ENCODE measurements around the gene NAPA.

The NAPA gene

DNA sequence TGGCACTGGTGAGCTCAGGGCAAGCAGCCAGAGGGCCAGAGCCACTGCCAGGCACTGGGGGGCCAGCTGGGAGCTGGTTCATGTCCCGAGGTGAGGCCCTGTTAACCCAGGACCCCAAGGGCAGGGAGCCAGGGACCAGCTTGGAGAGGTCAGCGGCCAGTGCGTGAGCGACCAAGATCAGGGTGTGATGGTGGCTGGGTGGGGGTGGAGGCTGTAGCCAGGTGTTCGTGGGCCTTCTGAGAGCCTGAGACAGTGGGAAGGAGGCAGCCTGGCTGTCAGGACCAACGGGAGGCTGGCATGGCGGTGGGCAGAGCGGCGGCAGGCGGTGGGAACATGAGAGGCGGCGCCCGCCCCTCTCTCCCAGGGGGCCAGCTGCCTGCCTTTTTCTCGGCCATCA, 22.7 kb downstream of the NAPA start:
- no peaks in the 10 kb centered on the region for H3K79me2 ChIP-seq (ENCODE audit: insufficient read depth, low read length)
- H3K4me3 ChIP-seq (ENCODE audit: low read depth, low read length, poor library complexity, severe bottlenecking), result no peak overlapping the region
- H3K9me3 ChIP-seq (ENCODE audit: low read length), result no peaks in the 10 kb centered on the region
- H3K4me1 ChIP-seq (ENCODE audit: insufficient read depth, low read length, severe bottlenecking), result no peaks in the 10 kb centered on the region
- no peak overlapping the region for H3K4me2 ChIP-seq (ENCODE audit: low read length)
- H3K9ac ChIP-seq (ENCODE audit: low read length), result no peak overlapping the region
- H2AFZ ChIP-seq (ENCODE audit: low read length), result no peak overlapping the region
- no peaks in the 10 kb centered on the region for H3K9me2 ChIP-seq (ENCODE audit: low read depth, low read length)
- peaks cover 30% of the 10 kb centered on the region; the same call in 1 of the 2 replicates for H3K36me3 ChIP-seq (ENCODE audit: insufficient read depth, low read length)
- H3K27me3 ChIP-seq (ENCODE audit: insufficient read depth, low read length), result no peaks in the 10 kb centered on the region
- no peak for TF ChIP-seq CTCF (IDR thresholded peaks at IDR 0.05; ENCODE audit: low read length)
- no peak for TF ChIP-seq EZH2 (IDR thresholded peaks at IDR 0.05; ENCODE audit: borderline replicate concordance, low read length)
- H4K20me1 ChIP-seq (ENCODE audit: insufficient read depth, low read length), result no peaks in the 10 kb centered on the region
- no peaks in the 10 kb centered on the region for H3F3A ChIP-seq (ENCODE audit: insufficient read depth, low read length)
- H3K27ac ChIP-seq (ENCODE audit: low read depth, low read length, poor library complexity, severe bottlenecking), result no peak overlapping the region

GRCh38 chr19:47491358-47492136, 23.3 kb downstream of the NAPA start:
- Histone ChIP-seq H3K9ac (ENCODE audit: low read length) (no peak overlapping the region), H2AFZ (ENCODE audit: low read length) (no peak overlapping the region), H3K9me3 (ENCODE audit: low read length) (no peaks in the 10 kb centered on the region), H3K4me1 (ENCODE audit: insufficient read depth, low read length, severe bottlenecking) (no peaks in the 10 kb centered on the region), H3K27ac (ENCODE audit: low read depth, low read length, poor library complexity, severe bottlenecking) (no peak overlapping the region), H4K20me1 (ENCODE audit: insufficient read depth, low read length) (no peaks in the 10 kb centered on the region), H3F3A (ENCODE audit: insufficient read depth, low read length) (no peaks in the 10 kb centered on the region), H3K4me3 (ENCODE audit: low read depth, low read length, poor library complexity, severe bottlenecking) (no peak overlapping the region), H3K4me2 (ENCODE audit: low read length) (no peak overlapping the region), H3K36me3 (ENCODE audit: insufficient read depth, low read length) (peaks cover 24% of the 10 kb centered on the region; the same call in 1 of the 2 replicates), H3K27me3 (ENCODE audit: insufficient read depth, low read length) (no peaks in the 10 kb centered on the region), H3K79me2 (ENCODE audit: insufficient read depth, low read length) (no peaks in the 10 kb centered on the region), H3K9me2 (ENCODE audit: low read depth, low read length) (no peaks in the 10 kb centered on the region)
- TF ChIP-seq CTCF (IDR thresholded peaks at IDR 0.05; ENCODE audit: low read length) (no peak), EZH2 (IDR thresholded peaks at IDR 0.05; ENCODE audit: borderline replicate concordance, low read length) (no peak)

DNA sequence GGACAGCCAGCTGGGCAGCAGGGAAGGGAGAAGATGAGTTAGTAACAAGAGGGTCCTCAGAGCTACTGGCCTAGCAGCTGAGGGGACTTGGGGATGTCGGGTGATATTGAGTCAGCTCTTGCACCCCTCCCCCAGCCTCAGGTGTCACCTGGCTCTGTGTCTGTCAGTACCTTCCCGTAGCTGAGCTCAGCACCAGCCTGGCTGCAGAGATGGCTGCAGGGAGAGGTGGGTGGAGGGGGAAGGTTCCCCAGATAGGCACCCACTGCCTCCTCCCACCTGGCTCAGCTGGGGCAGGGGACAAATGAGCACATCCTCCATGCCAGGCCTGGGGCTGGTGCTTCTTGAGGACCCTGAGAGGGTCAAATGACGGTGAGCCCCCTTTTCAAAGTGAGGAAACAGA, 24.0 kb downstream of the NAPA start:
- H3K27ac ChIP-seq (ENCODE audit: low read depth, low read length, poor library complexity, severe bottlenecking), result no peak overlapping the region
- H3K4me2 ChIP-seq (ENCODE audit: low read length), result no peak overlapping the region
- no peaks in the 10 kb centered on the region for H4K20me1 ChIP-seq (ENCODE audit: insufficient read depth, low read length)
- H2AFZ ChIP-seq (ENCODE audit: low read length), result no peak overlapping the region
- no peaks in the 10 kb centered on the region for H3K27me3 ChIP-seq (ENCODE audit: insufficient read depth, low read length)
- no peak overlapping the region for H3K9ac ChIP-seq (ENCODE audit: low read length)
- H3K9me3 ChIP-seq (ENCODE audit: low read length), result no peaks in the 10 kb centered on the region
- no peaks in the 10 kb centered on the region for H3F3A ChIP-seq (ENCODE audit: insufficient read depth, low read length)
- no peaks in the 10 kb centered on the region for H3K9me2 ChIP-seq (ENCODE audit: low read depth, low read length)
- peaks cover 4% of the 10 kb centered on the region for H3K4me1 ChIP-seq (ENCODE audit: insufficient read depth, low read length, severe bottlenecking)
- H3K4me3 ChIP-seq (ENCODE audit: low read depth, low read length, poor library complexity, severe bottlenecking), result no peak overlapping the region
- H3K79me2 ChIP-seq (ENCODE audit: insufficient read depth, low read length), result no peaks in the 10 kb centered on the region
- TF ChIP-seq EZH2 (IDR thresholded peaks at IDR 0.05; ENCODE audit: borderline replicate concordance, low read length) (no peak), CTCF (IDR thresholded peaks at IDR 0.05; ENCODE audit: low read length) (no peak)
- peaks cover 26% of the 10 kb centered on the region; the same call in 1 of the 2 replicates for H3K36me3 ChIP-seq (ENCODE audit: insufficient read depth, low read length)
